ENCODE data around the gene ABCC1.

DNA sequence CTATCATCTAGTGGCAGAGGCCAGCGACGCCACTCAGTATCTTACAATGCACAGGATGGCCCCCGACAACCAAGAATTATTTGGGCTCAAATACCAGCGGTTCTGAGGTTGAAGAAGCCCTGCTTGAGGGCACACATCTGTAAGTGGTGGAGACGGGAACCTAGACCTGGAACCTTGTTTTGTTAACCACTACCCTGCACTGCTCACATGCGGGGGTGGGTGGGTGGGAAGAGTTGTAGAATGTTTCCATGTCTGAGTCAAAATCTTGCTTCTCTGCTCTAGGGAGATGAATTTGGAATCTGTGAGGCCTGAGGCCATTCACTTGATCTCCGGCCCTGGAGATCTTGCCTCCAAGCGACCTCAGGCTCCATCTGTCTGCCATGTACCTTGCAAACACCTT lies 44.1 kb downstream of the ABCC1 start:
- TF ChIP-seq, protein P1, sequence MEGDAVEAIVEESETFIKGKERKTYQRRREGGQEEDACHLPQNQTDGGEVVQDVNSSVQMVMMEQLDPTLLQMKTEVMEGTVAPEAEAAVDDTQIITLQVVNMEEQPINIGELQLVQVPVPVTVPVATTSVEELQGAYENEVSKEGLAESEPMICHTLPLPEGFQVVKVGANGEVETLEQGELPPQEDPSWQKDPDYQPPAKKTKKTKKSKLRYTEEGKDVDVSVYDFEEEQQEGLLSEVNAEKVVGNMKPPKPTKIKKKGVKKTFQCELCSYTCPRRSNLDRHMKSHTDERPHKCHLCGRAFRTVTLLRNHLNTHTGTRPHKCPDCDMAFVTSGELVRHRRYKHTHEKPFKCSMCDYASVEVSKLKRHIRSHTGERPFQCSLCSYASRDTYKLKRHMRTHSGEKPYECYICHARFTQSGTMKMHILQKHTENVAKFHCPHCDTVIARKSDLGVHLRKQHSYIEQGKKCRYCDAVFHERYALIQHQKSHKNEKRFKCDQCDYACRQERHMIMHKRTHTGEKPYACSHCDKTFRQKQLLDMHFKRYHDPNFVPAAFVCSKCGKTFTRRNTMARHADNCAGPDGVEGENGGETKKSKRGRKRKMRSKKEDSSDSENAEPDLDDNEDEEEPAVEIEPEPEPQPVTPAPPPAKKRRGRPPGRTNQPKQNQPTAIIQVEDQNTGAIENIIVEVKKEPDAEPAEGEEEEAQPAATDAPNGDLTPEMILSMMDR (conservative IDR thresholded peaks at IDR 0.05; ENCODE audit: low read depth, low read length) = no peak
- TF ChIP-seq EZH2 (IDR thresholded peaks at IDR 0.05; ENCODE audit: low read length, unreplicated experiment) (no peak), EZH2phosphoT487 (IDR thresholded peaks at IDR 0.05; ENCODE audit: borderline replicate concordance, low read length) (no peak)

Measured in PC-3 (cell line).